ENCODE measurements around the gene DCTN3. TPM values are rescaled to one million over a fixed set of nuclear protein-coding genes. Genes with fewer than 3 reads are reported as not detected.

Gene DCTN3
- total RNA-seq, result 150 TPM

DNA sequence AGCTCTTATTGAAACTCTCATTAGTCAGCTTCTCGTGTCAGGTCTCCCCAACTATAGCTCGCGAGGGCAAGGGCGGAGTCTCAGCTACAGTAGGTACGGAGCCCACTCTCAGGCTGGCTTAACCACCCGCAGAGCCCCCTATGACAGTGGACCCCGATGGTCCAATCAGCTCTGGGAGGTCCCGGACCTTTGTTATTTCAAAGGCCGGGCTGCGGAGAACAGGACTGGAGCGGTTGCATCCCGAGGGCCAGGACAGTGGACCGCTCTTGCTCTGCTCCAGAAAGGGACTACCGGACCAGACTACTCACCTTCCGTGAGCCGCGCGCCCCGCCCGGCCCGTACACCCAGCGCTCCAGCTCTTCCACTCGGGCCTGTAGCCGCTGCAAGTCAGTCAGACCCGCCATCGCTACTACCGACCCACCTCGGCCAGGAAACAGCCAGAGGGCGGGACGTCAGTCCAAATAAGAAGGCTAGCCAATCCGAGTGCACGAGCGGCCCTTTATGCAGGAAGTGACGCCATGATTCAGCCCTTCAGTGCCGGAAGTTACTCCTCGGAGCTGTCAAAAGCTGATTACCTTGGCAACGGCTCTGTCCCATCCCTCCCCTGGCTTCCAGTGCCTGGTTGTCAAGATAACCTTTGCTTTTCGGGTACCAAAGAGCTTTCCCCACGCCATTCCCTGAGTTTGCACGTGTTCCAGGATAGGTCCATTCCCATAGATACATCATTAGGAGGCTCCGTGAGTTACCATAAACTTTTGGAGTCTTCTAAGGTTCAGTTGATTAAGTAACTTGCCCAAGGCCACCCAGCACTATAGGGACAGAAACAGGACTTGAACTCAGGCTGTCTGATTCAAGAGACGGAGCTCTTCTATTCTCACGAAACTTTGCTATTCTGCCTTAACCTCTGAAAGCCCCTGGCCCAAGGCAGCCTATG is at the start of gene DCTN3:
DCTN3 (minus strand) TSS at position 435 of the 934 bp plus-strand sequence; CDS start at position 404, 31 bp downstream.

DNA sequence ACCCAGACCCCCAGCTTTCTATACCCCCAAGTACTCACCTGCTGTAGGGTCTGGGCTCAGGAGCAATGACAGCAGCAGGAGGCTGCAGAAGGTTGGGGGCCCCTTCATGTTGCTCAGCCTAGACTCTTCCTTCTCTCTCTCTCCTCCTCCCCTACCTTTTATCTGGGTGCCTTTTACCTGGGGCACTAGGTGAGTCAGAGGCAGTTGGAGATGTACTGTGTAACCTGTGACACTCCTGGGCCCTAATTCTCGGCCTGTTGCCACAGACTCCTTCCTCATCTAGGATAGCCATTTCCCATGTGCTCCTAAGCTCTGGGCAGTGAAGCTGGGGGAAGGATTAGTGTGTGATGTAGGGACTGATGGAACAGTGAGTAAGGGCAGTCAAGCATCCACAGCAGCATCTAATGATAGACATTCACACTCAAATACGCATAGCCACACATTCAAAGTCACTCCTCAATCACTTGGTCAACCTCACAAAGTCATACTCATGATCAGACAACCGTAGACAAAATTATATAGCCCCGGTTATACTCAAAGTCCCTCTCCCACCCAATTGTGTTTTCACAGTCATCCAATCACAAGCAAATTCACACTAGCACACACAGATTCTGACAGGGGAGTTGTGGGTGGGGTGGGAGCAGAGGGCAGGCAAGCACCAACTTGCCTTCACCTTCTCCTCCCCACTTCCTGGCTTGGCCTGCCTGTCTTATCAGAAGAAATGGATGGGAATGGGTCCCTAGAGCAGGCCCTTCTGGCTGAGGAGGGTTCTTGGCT is 42.4 kb upstream of the DCTN3 start, which contains the start of gene CCL27:
CCL27 (minus strand) TSS at position 132 of the 777 bp plus-strand sequence; CDS start at position 108, 24 bp downstream.

DNA sequence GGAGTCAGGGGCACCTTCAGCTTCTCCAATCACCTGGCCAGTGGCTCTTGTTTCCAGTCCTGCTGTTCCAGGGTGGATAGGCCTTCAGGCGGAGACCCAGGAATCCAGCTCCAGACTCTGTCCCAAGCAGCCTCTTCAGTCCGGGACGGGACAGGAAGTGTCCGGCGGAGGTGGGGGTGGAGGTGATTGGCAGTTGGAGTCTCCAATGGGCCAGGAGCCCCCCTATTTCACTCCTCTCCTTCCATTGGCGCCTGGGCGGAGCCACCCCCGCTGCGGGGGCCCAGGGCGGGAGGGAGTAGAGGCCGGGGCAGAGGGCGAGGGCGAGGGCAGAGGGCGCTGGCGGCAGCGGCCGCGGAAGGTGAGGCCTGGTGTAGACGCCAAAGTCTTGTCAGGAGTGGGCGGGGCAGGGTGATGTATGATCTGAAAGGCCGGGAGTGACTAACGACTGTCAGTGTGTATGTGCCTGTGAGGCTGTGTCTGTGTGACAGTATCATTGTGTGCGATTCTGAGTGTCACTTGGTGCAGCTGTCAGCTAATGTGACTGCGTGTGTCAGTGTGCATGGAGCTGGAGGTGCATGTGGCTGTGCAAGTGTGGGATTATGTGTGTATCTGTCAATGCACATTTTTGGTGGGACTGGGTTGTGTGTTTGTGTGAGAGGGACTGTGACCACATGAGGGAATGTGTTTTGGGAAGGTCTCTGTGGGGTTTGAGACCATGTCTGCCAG is 31.7 kb upstream of the DCTN3 start, which contains the start of gene IL11RA:
IL11RA (plus strand) TSS at position 310 of the 726 bp plus-strand sequence. CDS start 3,033 bp downstream, outside the sequence.

DNA sequence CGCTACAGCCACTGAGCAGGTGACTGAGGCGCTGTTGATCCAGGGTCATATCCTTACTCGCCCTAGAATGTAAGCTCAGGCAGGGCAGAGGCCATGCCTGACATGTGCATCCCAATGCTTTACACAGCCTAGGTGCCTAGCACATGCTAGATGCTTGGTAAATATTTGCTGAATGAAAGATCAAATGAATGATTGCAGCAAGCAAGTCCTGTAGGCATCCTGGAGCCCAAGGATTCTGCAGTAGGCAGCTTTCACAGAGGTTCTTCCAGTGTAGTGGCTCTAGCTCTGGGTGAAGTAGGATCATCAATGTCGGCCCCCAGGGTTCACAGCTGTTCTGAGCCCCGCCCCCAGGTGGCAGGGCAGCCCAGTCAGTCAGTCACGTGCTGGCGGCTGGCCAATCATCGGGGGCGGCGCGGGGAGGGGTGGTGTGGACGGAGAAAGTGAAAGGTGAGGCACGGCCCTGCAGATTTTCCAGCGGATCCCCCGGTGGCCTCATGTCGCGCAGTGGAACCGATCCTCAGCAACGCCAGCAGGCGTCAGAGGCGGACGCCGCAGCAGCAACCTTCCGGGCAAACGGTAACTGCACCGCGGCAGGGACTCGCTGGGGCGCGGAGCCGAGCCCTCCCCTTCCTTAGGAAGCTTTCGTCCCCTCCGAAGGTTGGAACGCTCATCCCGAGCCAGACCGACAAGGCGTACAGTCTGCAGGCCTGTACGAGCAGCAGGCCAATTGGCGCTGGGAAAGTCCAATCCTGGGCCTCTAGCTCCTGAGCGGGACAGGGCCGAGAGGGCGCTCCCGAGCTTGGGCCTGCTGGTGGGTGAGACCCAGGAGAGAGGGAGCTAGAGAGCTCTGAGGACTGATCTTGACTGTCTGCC is 26.2 kb upstream of the DCTN3 start, which contains the start of gene GALT:
GALT (plus strand) TSS at position 465 of the 873 bp plus-strand sequence; CDS start at position 495, 30 bp downstream.

DNA sequence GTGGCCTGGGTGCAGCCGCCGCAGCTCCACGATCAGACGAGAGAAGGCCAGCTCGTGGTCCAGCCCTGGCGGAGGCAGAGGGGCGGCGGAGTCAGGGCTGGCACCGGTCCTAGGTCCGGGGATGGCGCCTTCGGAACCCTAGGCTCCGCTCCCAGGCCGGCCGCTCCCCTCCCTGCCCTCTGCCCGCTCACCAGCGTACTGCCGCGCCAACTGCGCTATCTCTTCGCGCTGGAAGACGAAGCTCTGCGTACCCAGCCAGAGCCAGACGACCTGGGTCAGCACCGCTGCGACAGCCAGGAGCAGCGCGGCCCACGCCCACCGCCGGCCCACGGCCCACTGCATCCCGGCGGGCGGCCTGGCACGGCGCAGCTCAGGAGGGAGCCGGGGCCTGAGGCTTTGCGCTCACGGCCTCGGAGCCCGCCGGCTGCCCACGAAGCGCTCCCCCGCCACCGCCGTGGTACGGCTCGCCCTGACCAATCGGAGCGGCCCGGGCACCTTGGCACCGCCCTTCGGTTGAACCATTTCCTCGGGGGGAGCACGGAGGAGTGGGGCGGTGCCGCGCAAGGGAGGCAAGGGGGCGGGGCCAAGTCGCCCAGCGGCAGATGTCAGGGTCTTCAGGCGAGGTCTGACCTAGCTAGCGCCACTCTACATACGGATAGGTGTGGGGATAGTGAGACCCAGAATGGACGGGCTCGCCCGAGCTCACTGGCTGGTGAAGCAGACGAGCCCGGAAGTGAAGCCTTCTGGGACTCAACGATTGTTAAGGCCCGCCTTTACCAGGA is 17.3 kb upstream of the DCTN3 start, which contains the start of gene SIGMAR1:
SIGMAR1 (minus strand) TSS at position 432 of the 782 bp plus-strand sequence; CDS start at position 342, 90 bp downstream.

DNA sequence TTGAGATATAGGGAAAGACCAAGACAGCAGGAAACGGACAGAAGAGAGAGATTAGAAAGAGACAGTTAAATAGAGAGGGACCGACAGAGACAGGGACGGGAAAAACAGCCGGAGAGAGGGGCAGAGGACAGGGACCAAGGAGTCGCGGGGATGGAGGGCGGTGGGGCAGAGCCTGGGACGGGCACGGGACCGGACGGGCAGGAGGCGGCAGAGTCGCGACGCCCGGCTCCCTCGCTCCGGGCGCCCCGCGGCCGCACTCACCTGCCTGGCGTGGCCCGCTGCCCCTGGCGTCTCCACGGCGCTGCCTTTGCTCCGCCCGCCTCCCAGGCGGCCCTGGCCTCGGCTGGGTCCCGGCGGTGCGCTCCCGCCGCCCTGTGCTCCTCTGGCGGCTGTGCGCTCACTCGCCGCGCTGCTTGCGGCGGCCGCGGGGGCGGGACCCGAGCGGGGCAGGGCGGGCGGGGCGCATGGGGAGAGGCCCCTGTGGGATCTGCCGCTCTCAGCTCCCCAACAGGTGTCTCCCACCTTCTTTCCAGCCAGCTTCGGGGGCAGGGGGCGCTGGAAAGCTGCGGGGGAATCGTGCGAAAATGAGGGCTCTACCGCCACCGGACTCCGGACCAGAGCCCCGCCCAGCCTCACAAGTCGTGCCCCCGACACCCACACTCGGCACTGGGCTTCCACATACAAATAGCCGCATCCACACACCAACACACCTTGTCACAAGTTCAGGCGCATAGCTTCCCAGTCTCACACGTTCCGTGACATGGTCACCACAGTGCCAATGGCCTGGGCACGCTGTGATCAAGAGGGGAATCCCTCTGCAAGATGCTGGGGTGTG is 8.6 kb upstream of the DCTN3 start, which contains the start of gene ARID3C:
ARID3C (minus strand) TSS at position 411 of the 835 bp plus-strand sequence. CDS start 1,052 bp downstream, outside the sequence.

DNA sequence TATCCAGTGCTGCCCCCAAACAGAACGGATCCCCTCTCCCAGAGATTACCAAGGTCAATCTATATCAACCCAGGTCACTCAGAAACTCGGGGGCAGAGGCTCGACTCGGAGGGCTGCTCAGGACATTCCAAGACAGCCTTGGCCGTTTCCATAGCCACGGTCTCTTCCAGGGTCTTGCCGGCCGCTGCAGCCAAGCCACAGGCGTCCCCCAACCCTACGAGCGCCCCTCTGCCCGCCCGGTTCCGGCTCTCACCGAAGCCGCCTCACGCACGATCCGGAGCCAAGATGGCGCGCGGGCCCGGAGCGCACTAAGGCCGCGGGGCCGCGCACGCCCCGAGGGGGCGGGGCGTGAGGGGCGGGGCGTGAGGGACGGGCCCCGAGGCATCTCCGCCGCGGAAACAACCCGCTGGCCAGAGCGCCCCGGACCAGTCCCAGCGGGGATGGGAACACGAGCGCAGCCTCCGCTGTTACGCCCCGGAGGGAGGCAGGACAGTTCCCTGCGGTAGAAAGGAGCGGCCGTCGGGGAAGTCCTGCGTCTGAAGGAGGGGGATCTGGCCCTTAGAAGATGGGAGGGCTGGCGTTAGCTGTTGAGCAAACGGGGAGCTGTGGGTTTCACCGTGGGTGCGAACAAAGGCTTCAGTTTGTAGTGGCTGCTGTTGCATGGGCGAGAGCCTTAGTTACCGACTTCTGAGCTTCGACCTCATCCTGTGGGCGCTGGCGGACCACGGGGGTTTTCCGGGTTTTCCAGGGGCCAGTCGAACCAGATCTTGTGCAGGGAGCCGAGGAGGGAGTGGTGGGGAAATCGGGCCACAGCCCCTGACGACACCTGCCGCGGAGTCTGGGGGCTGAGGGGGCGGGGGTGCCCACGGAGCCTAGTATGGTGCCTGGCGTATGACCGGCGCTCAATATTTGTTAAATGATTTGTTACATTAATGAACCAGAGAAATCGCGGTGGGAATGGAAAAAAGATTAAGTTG is 8.2 kb downstream of the DCTN3 start, which contains the start of gene RPP25L:
RPP25L (minus strand) TSS at position 287 of the 977 bp plus-strand sequence. CDS start 801 bp downstream, outside the sequence.

DNA sequence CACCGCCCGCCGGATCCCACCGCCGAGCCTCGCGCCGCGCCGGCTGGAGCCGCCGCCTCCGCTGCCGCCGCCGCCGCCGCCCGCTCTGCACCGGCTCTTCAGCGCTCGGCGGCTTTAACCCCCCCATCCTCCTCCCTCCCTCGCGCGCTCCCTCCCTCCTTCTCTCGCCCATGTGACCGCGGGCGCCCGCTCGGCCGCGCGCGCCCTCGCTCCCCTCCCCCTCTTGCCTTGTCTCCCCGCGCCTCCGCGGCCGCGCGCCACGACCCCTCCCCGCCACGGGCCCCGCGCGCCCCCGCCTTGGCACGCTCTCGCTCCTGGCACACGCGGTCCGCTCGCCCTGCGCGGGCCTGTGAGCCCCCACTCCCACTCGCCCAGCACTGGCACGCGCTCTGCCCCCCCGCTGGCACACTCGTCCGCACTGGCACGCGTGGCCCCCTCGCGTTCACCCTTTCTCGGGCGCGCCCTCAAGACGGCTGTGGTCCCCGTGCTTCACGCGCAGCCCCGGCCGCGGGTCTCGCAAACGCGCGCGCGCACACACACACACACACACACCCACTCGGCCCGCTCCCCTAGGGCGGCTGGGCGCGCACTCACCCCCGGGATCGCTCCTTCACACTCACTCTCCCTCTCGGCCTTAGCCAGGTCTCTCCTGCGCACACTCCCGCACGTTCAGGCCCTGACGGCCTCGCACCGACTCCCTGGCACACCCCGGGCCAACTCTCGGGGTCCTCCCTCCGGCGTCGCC is 30.5 kb downstream of the DCTN3 start, which contains the start of gene CNTFR:
CNTFR (minus strand) TSS at position 89 of the 745 bp plus-strand sequence. CDS start 20,743 bp downstream, outside the sequence.

Small RNA genes lying within 50 kb of the gene (small RNA-seq; reads per million reads assigned to genes)
- gene CCL27, result not detected

Other genes starting within 250 kb of the DCTN3 start
- 6.2 TPM for gene MYORG, start 243.6 kb downstream of the DCTN3 start, total RNA-seq
- 36.4 TPM for gene FAM219A, start 161.9 kb downstream of the DCTN3 start, total RNA-seq
- gene DNAI1, start 161.7 kb downstream of the DCTN3 start, total RNA-seq, result 4.4 TPM
- gene ENHO, start 97.5 kb downstream of the DCTN3 start, total RNA-seq, result 58.8 TPM
- 17.5 TPM for gene CNTFR, start 30.8 kb downstream of the DCTN3 start, total RNA-seq
- 12.7 TPM for gene RPP25L, start 8.4 kb downstream of the DCTN3 start, total RNA-seq
- 0.69 TPM for gene ARID3C, start 8.6 kb upstream of the DCTN3 start, total RNA-seq
- gene SIGMAR1, start 17.3 kb upstream of the DCTN3 start, total RNA-seq, result 25.1 TPM
- 42.7 TPM for gene GALT, start 26.2 kb upstream of the DCTN3 start, total RNA-seq
- 7.2 TPM for gene IL11RA, start 31.7 kb upstream of the DCTN3 start, total RNA-seq
- 0.69 TPM for gene CCL27, start 42.2 kb upstream of the DCTN3 start, total RNA-seq
- gene CCL19, start 70.8 kb upstream of the DCTN3 start, total RNA-seq, result not detected
- gene CCL21, start 89.6 kb upstream of the DCTN3 start, total RNA-seq, result not detected

All from diencephalon (tissue), 1 donor.